Duodenal mucosa (tissue), 2 donors: ENCODE data around the gene KIAA1755.

Experiments
- H3K27ac ChIP-seq: one replicate; pipeline ENCODE4 v1.7.0; 2013; ENCODE audit warnings: low read depth, low read length
- H3K27me3 ChIP-seq, 2 donors: one replicate each; pipeline ENCODE4 v1.7.0; 2013; ENCODE audit warnings: low read length in 2 of 2, control low read depth in 1 of 2; ENCODE audit not compliant: insufficient read depth in 2 of 2, control insufficient read depth in 1 of 2
- H3K36me3 ChIP-seq, 2 donors: one replicate each; pipeline ENCODE4 v1.7.0; 2013; ENCODE audit warnings: low read length in 2 of 2, control low read depth in 1 of 2; ENCODE audit not compliant: insufficient read depth in 2 of 2, control insufficient read depth in 1 of 2
- H3K4me1 ChIP-seq, 2 donors: one replicate each; pipeline ENCODE4 v1.7.0; 2013; ENCODE audit warnings: low read length in 2 of 2, control low read depth in 1 of 2; ENCODE audit not compliant: insufficient read depth in 2 of 2, control insufficient read depth in 1 of 2
- H3K4me3 ChIP-seq, 2 donors: one replicate each; pipeline ENCODE4 v1.7.0; 2013; ENCODE audit warnings: low read length in 2 of 2, low read depth in 1 of 2
- H3K9ac ChIP-seq, 2 donors: one replicate each; pipeline ENCODE4 v1.7.0; 2013; ENCODE audit warnings: low read length in 2 of 2, low read depth in 1 of 2
- H3K9me3 ChIP-seq, 2 donors: one replicate each; pipeline ENCODE4 v1.7.0; 2013; ENCODE audit warnings: low read length in 2 of 2, control low read depth in 1 of 2; ENCODE audit not compliant: control insufficient read depth in 1 of 2

KIAA1755 gene

GRCh38 chr20:38302786-38303185 lies 42.3 kb upstream of the KIAA1755 start:
- H3K27me3 ChIP-seq, result peaks cover 4 to 13% of the 10 kb centered on the region in 2 donors
- no peak overlapping the region for H3K27ac ChIP-seq
- no peak overlapping the region for H3K9ac ChIP-seq
- no peaks in the 10 kb centered on the region for H3K36me3 ChIP-seq
- H3K4me1 ChIP-seq, result peaks cover 0 to 7% of the 10 kb centered on the region in 2 donors
- no peak overlapping the region for H3K4me3 ChIP-seq
- H3K9me3 ChIP-seq, result no peaks in the 10 kb centered on the region

- Histone ChIP-seq H3K4me3 (no peak overlapping the region), H3K9ac (no peak overlapping the region), H3K4me1 (peaks cover 0 to 7% of the 10 kb centered on the region in 2 donors)
These were observed 40.8 kb upstream of the KIAA1755 start for GRCh38 chr20:38301309-38301708.

GRCh38 chr20:38300438-38300837 lies 39.9 kb upstream of the KIAA1755 start:
- peaks cover 0 to 7% of the 10 kb centered on the region in 2 donors for H3K4me1 ChIP-seq
- peaks cover 4 to 13% of the 10 kb centered on the region in 2 donors for H3K27me3 ChIP-seq
- no peaks in the 10 kb centered on the region for H3K36me3 ChIP-seq
- H3K9me3 ChIP-seq, result no peaks in the 10 kb centered on the region
- H3K9ac ChIP-seq, result no peak overlapping the region
- no peak overlapping the region for H3K27ac ChIP-seq
- H3K4me3 ChIP-seq, result no peak overlapping the region

More at GRCh38 chr20:38301309-38301708, 40.8 kb upstream of the KIAA1755 start:
- H3K36me3 ChIP-seq, result no peaks in the 10 kb centered on the region
- H3K9me3 ChIP-seq, result no peaks in the 10 kb centered on the region
- H3K27ac ChIP-seq, result no peak overlapping the region
- H3K27me3 ChIP-seq, result peaks cover 4 to 13% of the 10 kb centered on the region in 2 donors

- H3K9me3 ChIP-seq, result no peaks in the 10 kb centered on the region
- H3K9ac ChIP-seq, result no peak overlapping the region
- peaks cover 0 to 7% of the 10 kb centered on the region in 2 donors for H3K4me1 ChIP-seq
- no peak overlapping the region for H3K4me3 ChIP-seq
- peaks cover 4 to 11% of the 10 kb centered on the region in 2 donors for H3K27me3 ChIP-seq
- H3K27ac ChIP-seq, result no peak overlapping the region
- no peaks in the 10 kb centered on the region for H3K36me3 ChIP-seq
These were observed 39.4 kb upstream of the KIAA1755 start for GRCh38 chr20:38299963-38300362.

GRCh38 chr20:38298768-38299288 lies 38.3 kb upstream of the KIAA1755 start:
- H3K9ac ChIP-seq, result no peak overlapping the region
- no peak overlapping the region for H3K27ac ChIP-seq

GRCh38 chr20:38297916-38298674 lies 37.6 kb upstream of the KIAA1755 start:
- Histone ChIP-seq H3K36me3 (no peaks in the 10 kb centered on the region), H3K9me3 (no peaks in the 10 kb centered on the region), H3K4me3 (no peak overlapping the region), H3K27ac (no peak overlapping the region), H3K9ac (no peak overlapping the region), H3K27me3 (peaks cover 4 to 7% of the 10 kb centered on the region in 2 donors), H3K4me1 (no peaks in the 10 kb centered on the region)

More at GRCh38 chr20:38298768-38299288, 38.3 kb upstream of the KIAA1755 start:
- no peak overlapping the region for H3K4me3 ChIP-seq
- H3K4me1 ChIP-seq, result no peaks in the 10 kb centered on the region
- no peaks in the 10 kb centered on the region for H3K9me3 ChIP-seq
- peaks cover 4 to 7% of the 10 kb centered on the region in 2 donors for H3K27me3 ChIP-seq
- no peaks in the 10 kb centered on the region for H3K36me3 ChIP-seq

- H3K4me3 ChIP-seq, result no peak overlapping the region
- no peaks in the 10 kb centered on the region for H3K9me3 ChIP-seq
- no peak overlapping the region for H3K9ac ChIP-seq
- no peak overlapping the region for H3K27ac ChIP-seq
- no peaks in the 10 kb centered on the region for H3K36me3 ChIP-seq
- H3K27me3 ChIP-seq, result peaks cover 0 to 3% of the 10 kb centered on the region in 2 donors
- no peaks in the 10 kb centered on the region for H3K4me1 ChIP-seq
These were observed 35.9 kb upstream of the KIAA1755 start for GRCh38 chr20:38296433-38296832.

- peaks cover 0 to 3% of the 10 kb centered on the region in 2 donors for H3K27me3 ChIP-seq
- no peak overlapping the region for H3K9ac ChIP-seq
- no peaks in the 10 kb centered on the region for H3K36me3 ChIP-seq
- no peaks in the 10 kb centered on the region for H3K4me1 ChIP-seq
- H3K4me3 ChIP-seq, result no peak overlapping the region
- no peaks in the 10 kb centered on the region for H3K9me3 ChIP-seq
- H3K27ac ChIP-seq, result no peak overlapping the region
These were observed 35.3 kb upstream of the KIAA1755 start for GRCh38 chr20:38295811-38296210.

GRCh38 chr20:38294076-38294591 lies 33.6 kb upstream of the KIAA1755 start:
- Histone ChIP-seq H3K4me1 (no peaks in the 10 kb centered on the region), H3K9ac (no peak overlapping the region), H3K9me3 (no peaks in the 10 kb centered on the region), H3K27ac (no peak overlapping the region), H3K4me3 (no peak overlapping the region), H3K27me3 (peaks cover 0 to 3% of the 10 kb centered on the region in 2 donors), H3K36me3 (no peaks in the 10 kb centered on the region)

GRCh38 chr20:38293491-38294065 lies 33.0 kb upstream of the KIAA1755 start:
- peaks cover 0 to 3% of the 10 kb centered on the region in 2 donors for H3K27me3 ChIP-seq
- H3K9me3 ChIP-seq, result no peaks in the 10 kb centered on the region
- no peak overlapping the region for H3K27ac ChIP-seq
- H3K9ac ChIP-seq, result no peak overlapping the region
- H3K4me3 ChIP-seq, result no peak overlapping the region
- no peaks in the 10 kb centered on the region for H3K36me3 ChIP-seq
- no peaks in the 10 kb centered on the region for H3K4me1 ChIP-seq
